Islet precursor cell (in vitro differentiated cells): ENCODE results near the gene ASIC4.

Experiments used
- DNase-seq: peaks from one replicate; pipeline ENCODE4 v3.0.0-alpha.2; 2018

ASIC4 gene

GRCh38 chr2:219482674-219483405, 31.4 kb upstream of the ASIC4 start:
- DNase-seq: no peak

GRCh38 chr2:219483451-219484342, 30.6 kb upstream of the ASIC4 start:
- no peak for DNase-seq

- DNase-seq: peak; percentile 68
Observed at GRCh38 chr2:219484343-219485200, 29.7 kb upstream of the ASIC4 start.

DNA sequence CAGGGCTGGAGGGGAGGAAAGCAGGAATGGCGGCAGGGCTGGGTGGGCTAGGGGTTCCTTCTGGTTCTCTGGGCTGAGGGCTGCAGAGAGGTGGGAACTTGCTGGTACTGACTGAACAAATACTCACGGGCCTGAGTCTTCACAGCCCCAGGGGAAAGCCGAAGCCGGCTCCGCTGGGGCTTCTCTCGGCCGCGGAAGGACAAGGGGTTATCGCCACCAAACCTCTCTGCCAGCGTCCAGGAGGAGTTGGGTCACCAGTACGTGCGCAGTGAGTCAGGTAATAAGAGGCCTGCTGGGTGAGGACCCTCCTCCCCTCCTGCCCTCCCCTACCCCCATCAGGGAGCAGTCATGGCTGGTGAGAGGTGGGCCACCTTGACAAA, 29.1 kb upstream of the ASIC4 start:
- no peak for DNase-seq

- DNase-seq: no peak
Observed at GRCh38 chr2:219486380-219486959, 27.8 kb upstream of the ASIC4 start.

DNA sequence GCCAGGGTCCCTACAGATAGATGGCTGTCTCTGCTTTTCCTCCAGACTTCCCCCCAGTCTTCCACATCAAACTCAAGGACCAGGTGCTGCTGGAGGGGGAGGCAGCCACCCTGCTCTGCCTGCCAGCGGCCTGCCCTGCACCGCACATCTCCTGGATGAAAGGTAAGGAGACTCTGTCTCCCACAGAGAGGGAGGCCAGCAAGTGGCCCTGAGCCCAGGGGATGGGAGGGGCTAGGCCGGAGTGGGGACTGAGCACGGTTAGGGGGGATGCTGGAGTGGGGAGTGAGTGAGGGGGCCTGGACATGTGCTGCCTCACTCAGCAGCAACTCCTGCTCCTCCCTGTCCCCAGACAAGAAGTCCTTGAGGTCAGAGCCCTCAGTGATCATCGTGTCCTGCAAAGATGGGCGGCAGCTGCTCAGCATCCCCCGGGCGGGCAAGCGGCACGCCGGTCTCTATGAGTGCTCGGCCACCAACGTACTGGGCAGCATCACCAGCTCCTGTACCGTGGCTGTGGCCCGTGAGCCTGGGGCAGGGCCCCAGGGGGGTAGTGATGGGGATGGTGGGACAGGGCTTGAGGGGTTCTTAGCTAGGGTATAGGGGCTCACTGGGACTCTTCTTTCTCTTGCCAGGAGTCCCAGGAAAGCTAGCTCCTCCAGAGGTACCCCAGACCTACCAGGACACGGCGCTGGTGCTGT, 26.0 kb upstream of the ASIC4 start:
- DNase-seq: no peak

- no peak for DNase-seq
Observed at GRCh38 chr2:219488844-219489194, 25.5 kb upstream of the ASIC4 start.

GRCh38 chr2:219489315-219489714, 25.0 kb upstream of the ASIC4 start:
- no peak for DNase-seq

GRCh38 chr2:219490186-219490585, 24.1 kb upstream of the ASIC4 start:
- DNase-seq: no peak

GRCh38 chr2:219490600-219491130, 23.6 kb upstream of the ASIC4 start:
- DNase-seq: no peak

DNA sequence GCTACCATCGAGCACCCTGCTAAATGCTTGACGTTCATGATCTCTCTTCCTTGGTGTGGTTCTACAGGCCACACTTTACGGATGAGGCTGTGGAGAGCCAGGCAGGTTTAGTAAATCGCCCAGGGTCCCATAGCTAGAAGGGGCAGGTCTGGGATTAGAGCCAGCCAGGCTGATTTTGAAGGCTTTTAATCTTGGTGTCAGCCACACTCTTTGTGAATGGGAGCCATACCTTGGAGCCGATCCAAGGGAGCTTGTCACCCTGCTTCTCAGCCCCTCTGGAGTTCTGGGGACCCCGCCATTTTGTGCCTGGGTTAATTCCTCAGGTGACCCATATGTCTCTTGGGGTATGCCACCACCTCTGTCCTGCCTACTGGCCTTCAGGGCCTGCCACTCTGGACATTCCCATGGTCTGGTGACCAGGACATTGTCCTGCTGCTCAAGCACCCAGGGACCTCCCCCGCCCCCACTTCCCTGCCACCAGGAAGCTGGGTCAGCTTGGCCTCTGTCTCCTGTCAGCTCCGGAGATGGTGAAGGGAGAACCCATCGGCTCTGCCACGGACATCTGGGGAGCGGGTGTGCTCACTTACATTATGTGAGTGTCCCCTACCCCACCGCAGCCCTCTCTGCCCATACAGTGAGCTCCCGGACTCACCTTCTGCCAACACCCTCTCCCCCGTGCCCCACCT, 22.9 kb upstream of the ASIC4 start:
- DNase-seq: no peak

DNA sequence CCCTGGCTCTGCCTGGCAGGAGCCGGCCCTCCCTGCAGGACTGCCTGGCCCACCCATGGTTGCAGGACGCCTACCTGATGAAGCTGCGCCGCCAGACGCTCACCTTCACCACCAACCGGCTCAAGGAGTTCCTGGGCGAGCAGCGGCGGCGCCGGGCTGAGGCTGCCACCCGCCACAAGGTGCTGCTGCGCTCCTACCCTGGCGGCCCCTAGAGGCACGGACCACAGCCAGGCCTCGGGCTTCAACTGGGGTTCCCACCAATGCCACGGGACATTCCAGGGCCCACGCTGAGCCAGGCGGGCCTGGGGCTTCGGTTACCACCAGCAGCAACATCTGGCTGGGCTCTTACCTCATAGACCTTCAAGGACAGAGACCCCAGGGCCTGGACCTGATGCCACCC, 21.7 kb upstream of the ASIC4 start:
- DNase-seq: peak; percentile 73

DNA sequence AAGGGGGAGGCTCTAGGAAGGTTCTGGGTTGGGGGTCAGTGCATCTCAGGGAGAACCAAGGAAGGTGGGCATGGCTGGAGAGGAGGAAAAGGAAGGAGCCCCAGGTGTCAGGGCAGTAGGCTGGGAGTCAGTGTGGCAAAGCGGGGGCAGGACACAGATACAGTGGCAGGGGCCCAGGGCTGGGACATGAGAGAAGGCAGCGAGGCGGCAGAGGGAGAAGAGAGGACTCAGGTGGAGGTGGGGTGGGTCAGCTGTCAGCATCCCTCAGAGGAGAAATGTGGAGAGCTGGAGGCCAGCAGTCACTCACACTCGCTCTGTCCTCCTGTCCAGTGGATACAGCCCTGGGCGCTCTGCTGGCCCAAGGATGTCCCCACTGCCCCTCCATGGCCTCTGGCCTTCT, 21.2 kb upstream of the ASIC4 start:
- DNase-seq: no peak

DNA sequence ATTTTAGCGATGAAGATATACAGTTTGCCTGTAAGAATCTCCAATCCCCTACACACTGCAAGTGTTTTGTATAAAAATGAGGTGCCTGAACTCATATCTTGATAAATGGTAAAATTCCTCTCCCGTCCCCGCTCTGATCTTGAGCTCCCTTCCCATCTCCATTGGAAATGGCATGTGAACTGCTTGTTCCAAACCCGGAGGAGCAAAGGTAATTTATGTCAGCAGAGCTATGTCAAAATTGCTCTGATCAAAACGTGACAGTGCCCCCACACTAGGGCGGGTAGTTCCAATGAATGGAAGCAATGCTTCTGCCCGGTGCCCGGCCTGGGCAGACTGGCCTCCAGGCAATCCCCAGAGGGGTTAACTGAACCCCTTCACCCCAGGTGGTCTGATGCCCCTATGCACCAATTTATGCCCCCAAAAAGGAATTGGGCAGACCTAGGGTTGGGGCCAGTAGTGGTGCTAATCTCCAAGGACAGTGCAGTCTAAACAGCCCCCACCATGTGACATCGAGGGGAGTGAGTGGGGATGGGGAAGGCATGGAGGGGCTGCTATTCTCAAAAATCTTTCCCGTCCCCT, 19.2 kb upstream of the ASIC4 start:
- DNase-seq: no peak

GRCh38 chr2:219495531-219496122, 18.7 kb upstream of the ASIC4 start:
- DNase-seq: peak; percentile 86

DNA sequence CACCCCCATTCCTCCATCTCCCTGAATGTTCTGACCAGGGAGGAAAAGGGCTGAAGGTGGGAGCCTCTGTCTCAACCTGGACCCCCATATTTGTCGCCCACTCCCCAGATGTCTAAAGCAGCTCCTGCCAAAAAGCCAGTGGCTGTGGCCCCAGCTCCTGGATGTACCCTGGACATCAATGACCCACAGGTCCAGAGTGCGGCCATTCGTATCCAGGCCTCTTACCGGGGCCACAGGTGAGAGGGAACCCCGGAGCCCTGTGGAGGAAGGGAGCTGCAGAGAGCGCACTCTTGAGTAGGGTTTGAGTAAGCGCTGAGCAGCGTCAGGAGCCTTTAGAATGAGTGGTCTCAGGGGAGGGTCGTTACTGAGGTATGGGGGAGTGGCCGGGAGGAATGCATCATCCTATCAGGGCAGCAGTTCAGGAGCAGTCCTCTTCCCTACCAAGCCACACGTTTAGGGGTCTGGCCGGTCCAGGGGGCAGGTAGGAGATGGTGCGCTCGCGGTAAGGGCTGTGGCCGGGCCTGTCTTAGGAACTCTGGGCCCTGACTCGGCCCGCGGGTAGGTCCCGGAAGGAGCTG, 17.9 kb upstream of the ASIC4 start:
- no peak for DNase-seq

DNA sequence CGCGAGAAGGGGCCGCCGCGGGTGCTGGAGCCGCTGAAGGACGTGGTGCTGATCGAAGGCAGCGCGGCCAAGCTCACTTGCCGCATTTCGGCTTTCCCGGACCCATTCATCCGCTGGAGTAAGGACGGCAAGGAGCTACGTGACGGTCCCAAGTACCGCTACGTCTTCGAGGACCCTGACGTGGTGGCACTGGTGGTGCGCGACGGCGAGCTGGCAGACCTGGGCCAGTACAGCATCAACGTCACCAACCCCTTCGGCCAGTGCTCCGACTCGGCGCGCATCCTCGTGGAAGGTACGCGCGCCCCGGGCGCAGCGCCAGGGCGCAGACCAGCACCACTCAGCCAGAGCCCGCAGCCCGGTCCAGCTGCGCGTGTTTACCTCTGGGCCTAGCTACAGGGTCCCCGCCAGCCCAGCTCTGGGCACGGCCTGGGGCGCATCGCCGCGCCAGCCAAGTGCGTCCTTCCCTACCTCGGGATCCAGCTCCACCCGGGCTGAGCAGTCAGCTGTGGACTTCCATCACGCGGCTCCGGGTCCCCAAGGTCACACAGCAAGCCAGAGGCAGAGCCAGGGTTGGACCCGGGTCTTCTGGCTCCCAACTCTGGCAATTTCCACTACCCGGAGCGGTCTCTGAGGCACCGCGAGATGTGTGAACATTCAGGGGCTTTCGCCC, 17.3 kb upstream of the ASIC4 start:
- DNase-seq: no peak

GRCh38 chr2:219497495-219498279, 16.6 kb upstream of the ASIC4 start:
- DNase-seq: peak; percentile 90
